DOHH2 (cell line): ENCODE data around the gene CPZ.

Experiments used
- EZH2phosphoT487 ChIP-seq: fragments of 200-600 bp; sonication (generic); IDR thresholded peaks from 2 replicates; pipeline ENCODE4 v1.6.1; 2017; ENCODE audit warnings: borderline replicate concordance, mild to moderate bottlenecking, antibody characterized with exemption, low read length, moderate library complexity, mixed read lengths
- TF ChIP-seq, protein P1 (sequence below): fragments of 200-600 bp; sonication (generic); IDR thresholded peaks from one replicate; pipeline ENCODE4 v1.5.1; 2014; ENCODE audit warnings: antibody characterized with exemption, mild to moderate bottlenecking, low read depth, low read length; ENCODE audit not compliant: poor library complexity, severe bottlenecking

- TF ChIP-seq, protein P1, sequence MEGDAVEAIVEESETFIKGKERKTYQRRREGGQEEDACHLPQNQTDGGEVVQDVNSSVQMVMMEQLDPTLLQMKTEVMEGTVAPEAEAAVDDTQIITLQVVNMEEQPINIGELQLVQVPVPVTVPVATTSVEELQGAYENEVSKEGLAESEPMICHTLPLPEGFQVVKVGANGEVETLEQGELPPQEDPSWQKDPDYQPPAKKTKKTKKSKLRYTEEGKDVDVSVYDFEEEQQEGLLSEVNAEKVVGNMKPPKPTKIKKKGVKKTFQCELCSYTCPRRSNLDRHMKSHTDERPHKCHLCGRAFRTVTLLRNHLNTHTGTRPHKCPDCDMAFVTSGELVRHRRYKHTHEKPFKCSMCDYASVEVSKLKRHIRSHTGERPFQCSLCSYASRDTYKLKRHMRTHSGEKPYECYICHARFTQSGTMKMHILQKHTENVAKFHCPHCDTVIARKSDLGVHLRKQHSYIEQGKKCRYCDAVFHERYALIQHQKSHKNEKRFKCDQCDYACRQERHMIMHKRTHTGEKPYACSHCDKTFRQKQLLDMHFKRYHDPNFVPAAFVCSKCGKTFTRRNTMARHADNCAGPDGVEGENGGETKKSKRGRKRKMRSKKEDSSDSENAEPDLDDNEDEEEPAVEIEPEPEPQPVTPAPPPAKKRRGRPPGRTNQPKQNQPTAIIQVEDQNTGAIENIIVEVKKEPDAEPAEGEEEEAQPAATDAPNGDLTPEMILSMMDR: peak; percentile 90
- TF ChIP-seq EZH2phosphoT487: no peak
These were observed 15.3 kb downstream of the CPZ start for GRCh38 chr4:8607603-8608481.
